GM19099 (cell line): Measurements from ENCODE around the gene EREG.

ENCODE experiments used
- POLR2A ChIP-seq: IDR thresholded peaks from 3 replicates; pipeline ENCODE4 v1.6.1; 2011; ENCODE audit warnings: low read depth; ENCODE audit not compliant: insufficient read length; ENCODE audit errors: extremely low read depth

Gene EREG

DNA sequence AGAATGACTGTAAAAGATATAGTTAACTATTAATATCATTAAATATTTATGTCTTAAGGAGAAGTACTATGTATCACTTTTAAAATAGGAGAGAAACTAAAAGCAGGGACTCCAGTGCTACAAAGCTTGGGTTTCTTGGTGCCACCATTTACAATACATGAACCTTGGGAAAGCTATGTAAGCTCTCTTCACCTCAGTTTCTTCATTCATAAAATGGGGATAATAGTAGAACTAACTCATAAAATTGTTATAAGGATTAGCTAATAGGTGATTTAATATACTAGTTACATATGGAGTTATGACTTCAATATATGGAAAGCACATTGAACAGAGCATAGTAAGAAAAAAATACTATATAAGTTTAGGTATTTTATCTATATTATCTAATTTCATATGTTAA, 33.0 kb upstream of the EREG start:
- TF ChIP-seq POLR2A: no peak

DNA sequence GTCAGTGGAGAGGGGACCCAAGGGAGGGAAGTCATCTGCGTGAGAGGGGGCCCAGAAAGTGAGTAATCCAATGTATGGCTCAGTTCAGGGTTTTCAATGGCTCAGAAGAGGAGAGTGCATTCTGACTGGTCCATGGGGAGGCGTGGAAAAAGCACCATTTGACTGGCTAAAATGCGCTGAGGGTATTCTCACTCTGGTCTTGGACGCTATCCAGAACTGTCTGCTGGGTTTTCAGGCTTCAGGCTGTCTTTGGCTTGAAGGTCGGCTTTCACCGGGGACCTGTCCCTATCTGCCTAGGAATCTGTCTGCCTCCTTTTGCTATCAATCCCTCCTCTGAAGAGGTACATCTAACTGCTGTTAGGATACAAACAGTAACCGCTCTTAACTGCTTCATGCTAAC, 30.3 kb upstream of the EREG start:
- TF ChIP-seq POLR2A: no peak

DNA sequence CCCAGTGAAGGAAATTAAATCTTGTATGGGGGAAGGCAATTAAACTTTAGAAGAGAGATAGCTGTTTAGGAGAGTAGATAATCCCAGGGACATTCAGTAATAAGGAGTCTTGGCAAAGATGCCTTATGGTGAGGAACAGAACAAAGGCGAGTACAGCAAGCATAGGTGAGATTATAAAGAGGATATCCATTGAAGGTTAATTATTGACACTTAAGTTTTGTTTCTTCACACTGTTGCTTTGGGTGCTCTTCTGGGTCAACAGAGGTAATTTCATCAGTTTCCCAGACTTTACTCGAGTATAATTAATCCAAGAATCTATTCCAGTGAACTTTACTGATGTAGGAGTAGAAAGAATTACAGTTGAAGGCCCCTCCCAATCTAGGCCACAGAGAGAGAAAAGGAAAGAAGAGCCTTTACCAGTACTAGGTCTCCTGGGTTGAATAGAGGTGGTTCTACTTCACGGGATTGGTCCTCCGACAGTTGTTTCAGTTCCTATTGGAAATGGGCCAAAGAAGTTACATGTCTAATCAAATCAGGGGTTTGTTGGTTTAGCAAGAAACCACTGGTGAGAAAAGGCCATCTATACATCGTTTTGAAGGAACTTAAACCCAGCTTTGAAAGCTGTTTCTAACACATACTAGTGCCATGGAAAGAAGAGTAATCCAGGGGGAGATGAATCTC, 29.5 kb upstream of the EREG start:
- no peak for TF ChIP-seq POLR2A

- no peak for TF ChIP-seq POLR2A
Observed at GRCh38 chr4:74338792-74339333, 26.1 kb upstream of the EREG start.

DNA sequence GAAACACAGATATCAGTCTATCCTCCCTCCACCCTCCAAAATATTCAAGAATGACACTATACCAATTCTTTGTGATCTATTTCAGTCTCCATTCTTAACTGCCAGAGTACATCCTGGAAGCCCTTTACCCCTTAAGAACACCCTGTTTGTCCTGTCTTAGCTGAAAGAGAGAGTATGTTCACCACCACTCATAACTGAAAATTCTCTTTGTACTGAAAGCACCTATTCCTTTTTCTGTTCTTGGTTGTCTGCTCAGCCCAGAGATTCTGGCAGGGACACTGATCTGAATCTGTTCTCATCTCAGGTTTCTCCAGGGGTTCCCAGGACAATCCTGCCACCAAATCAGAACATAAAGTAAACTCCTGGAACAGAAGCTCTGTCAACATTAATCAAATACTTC, 25.4 kb upstream of the EREG start:
- no peak for TF ChIP-seq POLR2A

DNA sequence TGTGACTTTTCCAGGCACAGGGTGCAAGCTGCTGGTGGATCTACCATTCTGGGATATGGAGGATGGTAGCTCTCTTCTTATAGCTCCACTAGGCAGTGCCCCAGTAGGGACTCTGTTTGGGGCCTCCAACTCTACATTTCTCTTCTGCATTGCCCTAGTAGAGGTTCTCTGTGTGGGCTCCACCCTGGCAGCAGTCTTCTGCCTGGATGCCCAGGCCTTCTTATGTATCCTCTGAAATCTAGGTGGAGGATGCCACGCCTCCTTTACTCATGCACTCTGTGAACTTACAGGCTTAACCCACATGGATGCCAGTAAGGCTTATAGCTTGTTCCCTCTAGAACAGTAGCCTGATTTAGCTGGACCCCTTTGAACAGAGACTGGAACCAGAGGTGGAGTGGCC, 20.9 kb upstream of the EREG start:
- no peak for TF ChIP-seq POLR2A

GRCh38 chr4:74353858-74354257, 11.1 kb upstream of the EREG start:
- TF ChIP-seq POLR2A: no peak

GRCh38 chr4:74357965-74358364, 7.0 kb upstream of the EREG start:
- TF ChIP-seq POLR2A: no peak

- no peak for TF ChIP-seq POLR2A
Observed at GRCh38 chr4:74361671-74362070, 3.3 kb upstream of the EREG start.

GRCh38 chr4:74362347-74362746, 2.6 kb upstream of the EREG start:
- TF ChIP-seq POLR2A: no peak

GRCh38 chr4:74364256-74364651, 691 bp upstream of the EREG start:
- no peak for TF ChIP-seq POLR2A

GRCh38 chr4:74365761-74366160, 816 bp downstream of the EREG start:
- TF ChIP-seq POLR2A: no peak

DNA sequence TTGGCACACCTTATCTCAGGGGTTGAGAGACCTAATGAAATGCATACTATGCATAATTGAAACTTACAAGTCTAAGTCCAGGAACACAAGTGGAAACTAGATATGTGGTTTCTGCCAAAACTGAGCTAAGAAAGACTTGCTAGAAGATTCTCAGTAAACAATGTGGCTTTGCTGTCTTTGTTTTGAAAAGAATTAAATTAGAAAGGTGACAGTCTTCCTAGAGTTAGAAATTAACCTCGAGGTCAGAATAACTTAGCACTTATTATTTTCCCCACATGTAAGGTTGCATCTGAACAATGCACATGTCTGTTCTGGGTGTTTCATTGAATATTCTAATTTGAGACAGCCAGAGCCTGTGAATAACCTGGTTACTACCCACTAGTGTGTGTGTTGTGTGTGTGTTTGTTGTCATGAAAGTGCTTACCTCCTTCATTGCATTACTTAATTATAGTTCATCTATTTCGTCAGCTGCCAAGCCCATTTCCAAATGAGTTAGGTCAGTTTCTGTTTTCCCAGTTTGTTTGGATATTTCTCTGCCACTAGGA, 1.5 kb downstream of the EREG start:
- TF ChIP-seq POLR2A: no peak

DNA sequence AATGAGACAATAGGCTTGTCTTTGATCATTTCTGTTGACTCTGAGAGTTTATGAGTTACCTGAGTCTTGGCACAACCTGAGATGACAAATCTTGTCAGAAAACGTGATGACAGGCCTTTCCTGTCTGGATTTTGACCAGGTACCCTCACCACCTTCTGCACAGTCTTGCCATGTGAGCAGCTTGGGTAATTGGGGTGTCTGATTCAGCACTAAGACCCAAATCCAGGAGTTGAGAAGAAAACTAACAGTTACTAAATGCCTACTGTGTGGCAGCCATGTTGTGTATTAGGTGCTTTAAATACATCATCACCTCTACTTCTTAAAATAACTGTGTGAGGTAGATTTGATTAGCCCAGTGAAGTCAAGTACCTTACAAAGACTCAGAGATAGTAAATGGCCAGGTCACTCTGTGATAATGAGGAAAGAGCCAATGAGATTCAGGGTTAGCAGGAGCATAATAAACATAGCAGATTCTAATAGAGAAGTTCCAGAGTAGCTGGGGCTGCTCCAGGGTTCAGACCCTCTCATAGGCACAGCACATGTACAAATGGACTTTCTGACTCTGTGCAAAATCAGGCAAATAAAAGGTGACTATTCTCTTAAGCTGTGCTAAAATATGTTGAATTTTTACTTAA, 2.8 kb downstream of the EREG start:
- TF ChIP-seq POLR2A: no peak

DNA sequence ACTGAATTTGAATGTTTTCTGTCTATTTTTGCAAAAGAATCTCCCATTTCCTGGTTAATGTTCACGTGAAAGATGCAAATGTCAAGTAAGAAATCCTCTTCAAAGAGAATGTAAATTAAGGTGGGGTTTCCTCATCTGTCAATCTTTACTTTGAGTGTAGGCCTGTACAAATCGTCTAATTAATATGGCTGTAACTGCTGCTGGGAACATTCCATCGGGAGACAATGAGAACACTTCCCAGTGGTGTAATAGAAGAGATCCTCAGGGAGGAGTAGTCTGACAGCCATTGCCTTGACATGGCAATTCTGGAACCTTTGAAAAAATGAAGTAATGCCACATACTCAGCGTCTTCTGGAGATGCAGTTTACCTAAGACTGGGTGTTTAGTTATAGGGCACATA, 3.7 kb downstream of the EREG start:
- TF ChIP-seq POLR2A: no peak

DNA sequence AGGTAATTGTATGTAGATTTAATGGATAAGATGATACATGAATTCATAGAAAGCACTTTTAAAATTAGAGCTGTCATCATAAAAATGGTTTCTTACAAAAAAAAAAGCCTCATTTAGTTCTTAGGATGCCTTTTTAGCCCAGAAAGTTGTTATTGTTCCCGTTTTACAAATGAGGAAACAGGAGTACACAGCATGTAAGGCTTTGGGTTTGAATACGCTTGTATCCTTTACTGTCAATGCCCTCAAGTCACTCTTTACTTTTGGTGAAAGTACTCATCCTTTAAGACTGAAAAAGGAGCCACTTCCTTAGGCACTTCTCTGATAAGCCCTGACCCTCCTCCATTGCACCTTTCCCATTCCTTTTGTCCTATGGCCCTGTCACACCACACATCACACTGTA, 4.9 kb downstream of the EREG start:
- TF ChIP-seq POLR2A: no peak

DNA sequence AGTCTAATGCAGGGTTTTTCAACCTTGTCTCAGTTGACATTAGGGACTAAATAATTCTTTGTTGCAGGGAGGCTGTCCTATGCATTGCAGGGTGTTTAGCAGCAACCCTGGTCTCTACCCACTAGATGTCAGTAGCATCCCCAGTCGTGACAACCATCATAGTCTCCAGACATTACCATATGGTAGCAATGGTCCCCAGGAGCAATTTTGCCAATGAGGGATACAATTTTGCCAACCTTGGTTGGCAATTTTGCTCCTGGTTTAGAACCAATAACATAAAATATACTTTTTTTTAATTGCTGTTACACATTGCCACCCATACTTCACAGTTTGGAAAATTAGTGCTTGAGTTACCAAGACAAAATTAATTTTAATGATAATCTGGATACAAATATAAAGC, 6.0 kb downstream of the EREG start:
- no peak for TF ChIP-seq POLR2A

- no peak for TF ChIP-seq POLR2A
Observed at GRCh38 chr4:74374128-74374527, 9.2 kb downstream of the EREG start.
